Measurements from ENCODE around the gene CRYZL1.

The CRYZL1 gene

GRCh38 chr21:33569991-33570390 is 71.5 kb downstream of the CRYZL1 start:
- Histone ChIP-seq H3K4me1 (no peaks in the 10 kb centered on the region), H3K36me3 (peaks cover 91% of the 10 kb centered on the region), H3K27me3 (no peaks in the 10 kb centered on the region), H3K9me3 (no peaks in the 10 kb centered on the region), H3K4me3 (ENCODE audit: low read depth, low read length) (no peak overlapping the region)
- TF ChIP-seq, protein P1, sequence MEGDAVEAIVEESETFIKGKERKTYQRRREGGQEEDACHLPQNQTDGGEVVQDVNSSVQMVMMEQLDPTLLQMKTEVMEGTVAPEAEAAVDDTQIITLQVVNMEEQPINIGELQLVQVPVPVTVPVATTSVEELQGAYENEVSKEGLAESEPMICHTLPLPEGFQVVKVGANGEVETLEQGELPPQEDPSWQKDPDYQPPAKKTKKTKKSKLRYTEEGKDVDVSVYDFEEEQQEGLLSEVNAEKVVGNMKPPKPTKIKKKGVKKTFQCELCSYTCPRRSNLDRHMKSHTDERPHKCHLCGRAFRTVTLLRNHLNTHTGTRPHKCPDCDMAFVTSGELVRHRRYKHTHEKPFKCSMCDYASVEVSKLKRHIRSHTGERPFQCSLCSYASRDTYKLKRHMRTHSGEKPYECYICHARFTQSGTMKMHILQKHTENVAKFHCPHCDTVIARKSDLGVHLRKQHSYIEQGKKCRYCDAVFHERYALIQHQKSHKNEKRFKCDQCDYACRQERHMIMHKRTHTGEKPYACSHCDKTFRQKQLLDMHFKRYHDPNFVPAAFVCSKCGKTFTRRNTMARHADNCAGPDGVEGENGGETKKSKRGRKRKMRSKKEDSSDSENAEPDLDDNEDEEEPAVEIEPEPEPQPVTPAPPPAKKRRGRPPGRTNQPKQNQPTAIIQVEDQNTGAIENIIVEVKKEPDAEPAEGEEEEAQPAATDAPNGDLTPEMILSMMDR (IDR thresholded peaks at IDR 0.05; ENCODE audit: low read depth, low read length) = no peak
- no peak for DNase-seq

- Histone ChIP-seq H3K4me3 (ENCODE audit: low read depth, low read length) (no peak overlapping the region), H3K36me3 (peaks cover 86% of the 10 kb centered on the region), H3K9me3 (no peaks in the 10 kb centered on the region), H3K27me3 (no peaks in the 10 kb centered on the region), H3K4me1 (no peaks in the 10 kb centered on the region)
- TF ChIP-seq, protein P1 (IDR thresholded peaks at IDR 0.05; ENCODE audit: low read depth, low read length) = no peak
- no peak for DNase-seq
These were observed 73.1 kb downstream of the CRYZL1 start for GRCh38 chr21:33568448-33568847.

- DNase-seq = no peak
- H3K9me3 ChIP-seq = no peaks in the 10 kb centered on the region
- no peak overlapping the region for H3K4me3 ChIP-seq (ENCODE audit: low read depth, low read length)
- peaks cover 86% of the 10 kb centered on the region for H3K36me3 ChIP-seq
- TF ChIP-seq, protein P1 (IDR thresholded peaks at IDR 0.05; ENCODE audit: low read depth, low read length) = no peak
- H3K4me1 ChIP-seq = no peaks in the 10 kb centered on the region
- no peaks in the 10 kb centered on the region for H3K27me3 ChIP-seq
These were observed 73.6 kb downstream of the CRYZL1 start for GRCh38 chr21:33567914-33568313.

- Histone ChIP-seq H3K9me3 (no peaks in the 10 kb centered on the region), H3K4me3 (ENCODE audit: low read depth, low read length) (no peak overlapping the region), H3K27me3 (no peaks in the 10 kb centered on the region), H3K36me3 (peaks cover 88% of the 10 kb centered on the region), H3K4me1 (no peaks in the 10 kb centered on the region)
- TF ChIP-seq, protein P1 (IDR thresholded peaks at IDR 0.05; ENCODE audit: low read depth, low read length) = no peak
- no peak for DNase-seq
These were observed 75.0 kb downstream of the CRYZL1 start for GRCh38 chr21:33566514-33566913.

DNA sequence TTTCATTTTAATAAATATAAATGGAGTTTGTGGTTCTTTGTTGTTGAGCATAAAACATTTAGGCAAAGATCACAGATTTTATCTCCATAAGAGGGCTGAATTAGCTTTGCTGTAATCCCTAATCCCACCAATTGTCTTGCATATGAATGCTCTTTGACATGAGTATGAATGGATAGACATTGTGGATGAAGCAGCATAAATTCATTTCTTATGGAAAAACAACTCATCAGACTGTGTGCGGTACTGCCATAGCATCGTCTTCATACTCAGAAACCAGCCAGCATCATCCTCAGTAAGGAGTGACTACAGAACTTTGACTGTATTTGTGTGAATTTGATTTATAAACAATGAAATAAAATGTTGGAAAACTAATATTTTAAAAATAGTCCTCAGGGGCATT is 79.2 kb downstream of the CRYZL1 start:
- Histone ChIP-seq H3K27me3 (no peaks in the 10 kb centered on the region), H3K9me3 (no peaks in the 10 kb centered on the region), H3K36me3 (peaks cover 92% of the 10 kb centered on the region), H3K4me3 (ENCODE audit: low read depth, low read length) (no peak overlapping the region), H3K4me1 (no peaks in the 10 kb centered on the region)
- TF ChIP-seq, protein P1 (IDR thresholded peaks at IDR 0.05; ENCODE audit: low read depth, low read length) = no peak
- DNase-seq = no peak

- Histone ChIP-seq H3K27me3 (no peaks in the 10 kb centered on the region), H3K36me3 (peaks cover 95% of the 10 kb centered on the region), H3K9me3 (no peaks in the 10 kb centered on the region), H3K4me3 (ENCODE audit: low read depth, low read length) (no peak overlapping the region), H3K4me1 (no peaks in the 10 kb centered on the region)
- TF ChIP-seq, protein P1 (IDR thresholded peaks at IDR 0.05; ENCODE audit: low read depth, low read length) = no peak
- no peak for DNase-seq
These were observed 80.2 kb downstream of the CRYZL1 start for GRCh38 chr21:33561373-33561772.

Data from BE2C (cell line).